Activated CD4-positive, alpha-beta T cell treated with anti-CD3 and anti-CD28 coated beads for 48 hours (primary cell): ENCODE measurements around the gene SVOPL.
"Not testable (repeated sequence)": the region's sequence is repeated elsewhere in the genome, so short reads cannot be mapped to it uniquely, and the experiment has no call there.

Source experiments
- DNase-seq: peaks from one replicate; pipeline ENCODE4 v3.0.0-alpha.2; 2020

The SVOPL gene

GRCh38 chr7:138698281-138698680, 2.9 kb downstream of the SVOPL start:
- no peak for DNase-seq

GRCh38 chr7:138697535-138698182, 3.5 kb downstream of the SVOPL start:
- DNase-seq, result no peak

GRCh38 chr7:138695776-138696175, 5.4 kb downstream of the SVOPL start:
- DNase-seq, result not testable (repeated sequence)

GRCh38 chr7:138695106-138695505, 6.1 kb downstream of the SVOPL start:
- DNase-seq, result no peak

- no peak for DNase-seq
Measured at GRCh38 chr7:138691178-138691577, 10.0 kb downstream of the SVOPL start.

GRCh38 chr7:138690495-138690894, 10.7 kb downstream of the SVOPL start:
- no peak for DNase-seq

- not testable (repeated sequence) for DNase-seq
Measured at GRCh38 chr7:138688037-138688436, 13.1 kb downstream of the SVOPL start.

GRCh38 chr7:138684340-138684739, 16.8 kb downstream of the SVOPL start:
- DNase-seq, result no peak

GRCh38 chr7:138679793-138680192, 21.4 kb downstream of the SVOPL start:
- DNase-seq, result no peak

GRCh38 chr7:138670594-138670993, 30.6 kb downstream of the SVOPL start:
- DNase-seq, result no peak

- no peak for DNase-seq
Measured at GRCh38 chr7:138669364-138669763, 31.8 kb downstream of the SVOPL start.

GRCh38 chr7:138668946-138669345, 32.2 kb downstream of the SVOPL start:
- no peak for DNase-seq

- no peak for DNase-seq
Measured at GRCh38 chr7:138668229-138668596, 32.9 kb downstream of the SVOPL start.

- DNase-seq, result peak; percentile 13
Measured at GRCh38 chr7:138667535-138668228, 33.5 kb downstream of the SVOPL start.

GRCh38 chr7:138666385-138666784, 34.8 kb downstream of the SVOPL start:
- no peak for DNase-seq

GRCh38 chr7:138665669-138666140, 35.5 kb downstream of the SVOPL start:
- DNase-seq, result no peak

- DNase-seq, result no peak
Measured at GRCh38 chr7:138665249-138665648, 35.9 kb downstream of the SVOPL start.

- no peak for DNase-seq
Measured at GRCh38 chr7:138663725-138664710, 37.1 kb downstream of the SVOPL start.

GRCh38 chr7:138662991-138663320, 38.2 kb downstream of the SVOPL start:
- DNase-seq, result no peak

- no peak for DNase-seq
Measured at GRCh38 chr7:138662076-138662990, 38.8 kb downstream of the SVOPL start.

- DNase-seq, result no peak
Measured at GRCh38 chr7:138661069-138661635, 40.0 kb downstream of the SVOPL start.

- no peak for DNase-seq
Measured at GRCh38 chr7:138658889-138659288, 42.3 kb downstream of the SVOPL start.
